Body of pancreas (tissue), 4 donors: Measurements from ENCODE around the gene SPRR2F.

Experiments used
- POLR2A ChIP-seq, 3 donors: fragments of 450-650 bp; IDR thresholded peaks; one replicate each; pipeline ENCODE4 v1.6.1; 2016; ENCODE audit warnings: antibody characterized with exemption in 3 of 3, mild to moderate bottlenecking in 2 of 3
- TF ChIP-seq, protein P1 (sequence below), 7 experiments: fragments of 450-650 bp in 4 of 7; fragments of 200-600 bp in 3 of 7; sonication (generic) in 3 of 7; IDR thresholded peaks; one replicate each; pipeline ENCODE4 v1.5.1; 2016 to 2019; ENCODE audit warnings: antibody characterized with exemption in 7 of 7

DNA sequence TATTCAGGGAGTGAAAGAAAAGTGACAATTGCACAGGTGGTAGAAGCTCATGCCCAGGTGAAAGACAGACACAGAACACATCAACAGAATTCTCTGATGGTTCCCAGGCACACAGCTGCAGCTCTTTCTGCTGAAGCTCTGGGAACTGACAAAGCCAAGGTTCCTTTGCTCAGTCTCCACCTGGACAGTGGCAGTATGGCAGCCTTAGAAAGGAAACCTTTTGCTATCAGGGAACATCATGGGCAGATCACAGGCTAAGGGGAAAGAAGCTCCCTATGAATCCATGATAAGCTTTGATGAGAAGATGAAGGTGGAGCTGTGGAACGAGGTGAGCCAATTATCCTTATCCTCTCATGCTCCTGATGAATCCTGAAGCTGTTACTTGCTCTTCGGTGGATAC is 43.1 kb downstream of the SPRR2F start:
- TF ChIP-seq, protein P1, sequence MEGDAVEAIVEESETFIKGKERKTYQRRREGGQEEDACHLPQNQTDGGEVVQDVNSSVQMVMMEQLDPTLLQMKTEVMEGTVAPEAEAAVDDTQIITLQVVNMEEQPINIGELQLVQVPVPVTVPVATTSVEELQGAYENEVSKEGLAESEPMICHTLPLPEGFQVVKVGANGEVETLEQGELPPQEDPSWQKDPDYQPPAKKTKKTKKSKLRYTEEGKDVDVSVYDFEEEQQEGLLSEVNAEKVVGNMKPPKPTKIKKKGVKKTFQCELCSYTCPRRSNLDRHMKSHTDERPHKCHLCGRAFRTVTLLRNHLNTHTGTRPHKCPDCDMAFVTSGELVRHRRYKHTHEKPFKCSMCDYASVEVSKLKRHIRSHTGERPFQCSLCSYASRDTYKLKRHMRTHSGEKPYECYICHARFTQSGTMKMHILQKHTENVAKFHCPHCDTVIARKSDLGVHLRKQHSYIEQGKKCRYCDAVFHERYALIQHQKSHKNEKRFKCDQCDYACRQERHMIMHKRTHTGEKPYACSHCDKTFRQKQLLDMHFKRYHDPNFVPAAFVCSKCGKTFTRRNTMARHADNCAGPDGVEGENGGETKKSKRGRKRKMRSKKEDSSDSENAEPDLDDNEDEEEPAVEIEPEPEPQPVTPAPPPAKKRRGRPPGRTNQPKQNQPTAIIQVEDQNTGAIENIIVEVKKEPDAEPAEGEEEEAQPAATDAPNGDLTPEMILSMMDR (IDR thresholded peaks at IDR 0.05) = no peak
- TF ChIP-seq POLR2A (IDR thresholded peaks at IDR 0.05) = no peak
